ENCODE data around the gene BRD2.

GRCh38 chr6:32973144-32974015, 5.0 kb downstream of the BRD2 start:
- TF ChIP-seq, protein P1, sequence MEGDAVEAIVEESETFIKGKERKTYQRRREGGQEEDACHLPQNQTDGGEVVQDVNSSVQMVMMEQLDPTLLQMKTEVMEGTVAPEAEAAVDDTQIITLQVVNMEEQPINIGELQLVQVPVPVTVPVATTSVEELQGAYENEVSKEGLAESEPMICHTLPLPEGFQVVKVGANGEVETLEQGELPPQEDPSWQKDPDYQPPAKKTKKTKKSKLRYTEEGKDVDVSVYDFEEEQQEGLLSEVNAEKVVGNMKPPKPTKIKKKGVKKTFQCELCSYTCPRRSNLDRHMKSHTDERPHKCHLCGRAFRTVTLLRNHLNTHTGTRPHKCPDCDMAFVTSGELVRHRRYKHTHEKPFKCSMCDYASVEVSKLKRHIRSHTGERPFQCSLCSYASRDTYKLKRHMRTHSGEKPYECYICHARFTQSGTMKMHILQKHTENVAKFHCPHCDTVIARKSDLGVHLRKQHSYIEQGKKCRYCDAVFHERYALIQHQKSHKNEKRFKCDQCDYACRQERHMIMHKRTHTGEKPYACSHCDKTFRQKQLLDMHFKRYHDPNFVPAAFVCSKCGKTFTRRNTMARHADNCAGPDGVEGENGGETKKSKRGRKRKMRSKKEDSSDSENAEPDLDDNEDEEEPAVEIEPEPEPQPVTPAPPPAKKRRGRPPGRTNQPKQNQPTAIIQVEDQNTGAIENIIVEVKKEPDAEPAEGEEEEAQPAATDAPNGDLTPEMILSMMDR (IDR thresholded peaks at IDR 0.05), result no peak
- no peak for TF ChIP-seq EZH2 (IDR thresholded peaks at IDR 0.05; ENCODE audit: borderline replicate concordance, insufficient read depth, low read depth, low read length, poor library complexity, severe bottlenecking)

Measured in B cell (primary cell).